Esophagus squamous epithelium (tissue), 4 donors: ENCODE data around the gene TEAD1.

Source experiments
- POLR2A ChIP-seq, 4 donors: fragments of 450-650 bp; IDR thresholded peaks; one replicate each; pipeline ENCODE4 v1.6.1; 2017; ENCODE audit warnings: antibody characterized with exemption in 4 of 4, mild to moderate bottlenecking in 4 of 4, moderate library complexity in 3 of 4
- TF ChIP-seq, protein P1 (sequence below), 6 experiments: fragments of 450-650 bp in 4 of 6; fragments of 200-600 bp in 2 of 6; sonication (generic) in 2 of 6; IDR thresholded peaks; one replicate each; pipeline ENCODE4 v1.5.1; 2016 to 2019; ENCODE audit warnings: antibody characterized with exemption in 6 of 6, mild to moderate bottlenecking in 4 of 6, moderate library complexity in 4 of 6

- peak in 2 of 4 donors; percentile 34 to 49 for TF ChIP-seq POLR2A (IDR thresholded peaks at IDR 0.05)
- TF ChIP-seq, protein P1, sequence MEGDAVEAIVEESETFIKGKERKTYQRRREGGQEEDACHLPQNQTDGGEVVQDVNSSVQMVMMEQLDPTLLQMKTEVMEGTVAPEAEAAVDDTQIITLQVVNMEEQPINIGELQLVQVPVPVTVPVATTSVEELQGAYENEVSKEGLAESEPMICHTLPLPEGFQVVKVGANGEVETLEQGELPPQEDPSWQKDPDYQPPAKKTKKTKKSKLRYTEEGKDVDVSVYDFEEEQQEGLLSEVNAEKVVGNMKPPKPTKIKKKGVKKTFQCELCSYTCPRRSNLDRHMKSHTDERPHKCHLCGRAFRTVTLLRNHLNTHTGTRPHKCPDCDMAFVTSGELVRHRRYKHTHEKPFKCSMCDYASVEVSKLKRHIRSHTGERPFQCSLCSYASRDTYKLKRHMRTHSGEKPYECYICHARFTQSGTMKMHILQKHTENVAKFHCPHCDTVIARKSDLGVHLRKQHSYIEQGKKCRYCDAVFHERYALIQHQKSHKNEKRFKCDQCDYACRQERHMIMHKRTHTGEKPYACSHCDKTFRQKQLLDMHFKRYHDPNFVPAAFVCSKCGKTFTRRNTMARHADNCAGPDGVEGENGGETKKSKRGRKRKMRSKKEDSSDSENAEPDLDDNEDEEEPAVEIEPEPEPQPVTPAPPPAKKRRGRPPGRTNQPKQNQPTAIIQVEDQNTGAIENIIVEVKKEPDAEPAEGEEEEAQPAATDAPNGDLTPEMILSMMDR (IDR thresholded peaks at IDR 0.05) = no peak
Observed at GRCh38 chr11:12680246-12680939, 6.2 kb downstream of the TEAD1 start.
